GM12892 (cell line): ENCODE measurements around the gene TPPP2.
"Not testable (repeated sequence)": the region's sequence is repeated elsewhere in the genome, so short reads cannot be mapped to it uniquely, and the experiment has no call there.

Experiments
- DNase-seq: peaks from one replicate; pipeline ENCODE4 v3.0.0; 2011; ENCODE audit not compliant: insufficient read length
- FAIRE-seq: peaks from 2 replicates; lab custom pipeline; 2011; peaks lifted over from hg19 to GRCh38; lab: Jason Lieb, UNC
- POLR2A ChIP-seq: IDR thresholded peaks from 2 replicates; pipeline ENCODE4 v1.6.1; 2011; ENCODE audit warnings: low read depth, low read length, control low read depth
- POLR2AphosphoS5 ChIP-seq: IDR thresholded peaks from 2 replicates; pipeline ENCODE4 v1.6.1; 2011; ENCODE audit warnings: low read depth, low read length, control low read depth
- TAF1 ChIP-seq: IDR thresholded peaks from 2 replicates; pipeline ENCODE4 v1.6.1; 2011; ENCODE audit warnings: low read depth, mild to moderate bottlenecking, control low read depth, low read length, borderline replicate concordance

TPPP2 gene

DNA sequence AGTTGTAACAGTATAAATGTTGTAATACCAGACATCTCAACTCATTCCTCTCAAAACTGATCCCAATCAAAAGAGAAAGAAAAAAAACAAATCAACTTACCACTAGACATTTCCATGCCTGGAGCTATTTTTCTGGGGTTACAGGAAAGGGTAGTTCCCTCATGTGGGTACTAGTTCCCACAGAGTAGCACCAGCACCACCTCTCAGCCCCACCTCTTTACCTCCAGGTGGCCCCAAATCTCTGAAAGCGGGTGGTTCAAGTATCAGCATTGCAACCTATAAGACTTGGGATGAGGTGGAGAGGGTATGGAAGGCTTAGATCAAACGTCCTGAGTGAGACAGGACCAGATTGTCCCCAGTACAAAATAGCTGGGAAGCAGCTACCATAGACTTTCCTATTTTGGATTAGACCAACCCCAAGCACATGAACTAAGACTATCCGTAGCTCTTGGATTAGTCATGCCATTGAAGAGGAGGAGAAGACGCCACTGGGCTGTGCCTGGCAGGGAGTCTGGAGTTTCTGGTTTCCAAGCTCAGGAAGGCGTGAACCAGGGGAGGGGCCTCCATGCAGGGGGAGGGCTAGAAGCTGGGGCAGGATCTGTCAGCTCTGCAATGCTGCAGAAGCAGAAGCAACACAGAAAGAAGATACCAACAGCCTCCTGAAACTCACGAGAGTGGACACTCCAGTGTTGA lies 31.2 kb upstream of the TPPP2 start, which contains the start of gene SLC39A2:
Gene SLC39A2 (plus strand): TSS at position 620 of the 693 bp plus-strand sequence. CDS start 154 bp downstream, outside the sequence.
- no peak for FAIRE-seq
- no peak for DNase-seq
- TF ChIP-seq TAF1 (no peak), POLR2A (no peak), POLR2AphosphoS5 (no peak)

DNA sequence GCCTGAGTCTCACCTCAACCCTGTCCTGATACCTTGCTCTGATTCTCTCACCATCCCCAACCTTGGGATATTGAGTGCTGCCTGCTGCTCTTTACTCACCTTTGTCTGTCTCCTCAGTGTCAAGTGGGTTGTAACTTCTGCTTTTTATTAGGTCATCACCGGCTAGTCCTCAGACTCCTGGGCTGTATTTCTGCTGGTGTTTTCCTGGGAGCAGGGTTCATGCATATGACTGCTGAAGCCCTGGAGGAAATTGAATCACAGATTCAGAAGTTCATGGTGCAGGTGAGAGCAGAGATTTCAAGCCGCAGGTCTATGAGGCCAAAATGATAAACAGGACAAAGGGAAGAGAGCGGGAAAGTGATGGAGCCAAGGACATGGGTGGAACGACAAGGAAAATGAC lies 30.4 kb upstream of the TPPP2 start:
- DNase-seq (no peak), FAIRE-seq (no peak)
- TF ChIP-seq TAF1 (no peak), POLR2A (no peak), POLR2AphosphoS5 (no peak)

DNA sequence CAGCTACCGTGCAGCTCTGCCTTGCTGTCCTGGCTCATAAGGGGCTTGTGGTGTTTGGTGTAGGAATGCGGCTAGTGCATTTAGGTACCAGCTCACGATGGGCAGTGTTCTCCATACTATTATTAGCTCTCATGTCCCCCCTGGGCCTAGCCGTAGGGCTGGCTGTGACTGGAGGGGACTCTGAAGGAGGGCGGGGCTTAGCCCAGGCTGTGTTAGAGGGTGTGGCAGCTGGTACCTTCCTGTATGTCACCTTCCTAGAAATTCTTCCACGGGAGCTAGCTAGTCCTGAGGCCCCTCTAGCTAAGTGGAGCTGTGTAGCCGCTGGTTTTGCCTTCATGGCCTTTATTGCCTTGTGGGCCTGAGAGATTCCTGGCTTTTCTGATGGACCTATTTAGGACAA lies 28.8 kb upstream of the TPPP2 start:
- FAIRE-seq, result no peak
- no peak for DNase-seq
- TF ChIP-seq POLR2A (no peak), POLR2AphosphoS5 (no peak), TAF1 (no peak)

DNA sequence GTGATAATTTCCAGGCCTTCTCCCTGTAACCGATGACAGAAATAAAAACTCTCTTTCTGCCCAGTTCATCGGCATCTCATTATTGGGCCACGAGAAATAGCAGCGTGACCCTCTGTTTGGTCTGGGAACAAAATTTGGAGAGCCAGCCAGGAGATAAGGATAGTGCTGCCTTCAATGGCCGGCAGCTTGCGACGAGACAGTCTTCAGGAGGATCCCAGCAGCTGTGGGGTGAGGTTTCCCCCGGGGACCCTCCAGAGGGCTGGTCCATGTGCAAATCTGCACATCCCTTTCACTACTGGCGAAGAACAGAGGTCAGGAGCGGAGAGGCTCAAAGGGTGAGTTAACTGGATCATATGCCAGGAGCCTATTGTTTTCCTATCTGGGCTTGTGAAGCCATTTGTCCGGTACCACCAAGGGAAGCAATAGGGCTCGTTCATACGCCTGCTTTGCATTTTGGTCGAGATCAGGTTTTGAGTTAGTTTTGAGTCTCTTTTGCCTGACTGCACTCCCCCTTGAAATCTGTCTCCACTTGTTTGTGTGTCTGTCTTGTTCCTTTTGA lies 26.1 kb upstream of the TPPP2 start:
- FAIRE-seq, result no peak
- TF ChIP-seq POLR2A (no peak), TAF1 (no peak), POLR2AphosphoS5 (no peak)
- DNase-seq, result no peak

DNA sequence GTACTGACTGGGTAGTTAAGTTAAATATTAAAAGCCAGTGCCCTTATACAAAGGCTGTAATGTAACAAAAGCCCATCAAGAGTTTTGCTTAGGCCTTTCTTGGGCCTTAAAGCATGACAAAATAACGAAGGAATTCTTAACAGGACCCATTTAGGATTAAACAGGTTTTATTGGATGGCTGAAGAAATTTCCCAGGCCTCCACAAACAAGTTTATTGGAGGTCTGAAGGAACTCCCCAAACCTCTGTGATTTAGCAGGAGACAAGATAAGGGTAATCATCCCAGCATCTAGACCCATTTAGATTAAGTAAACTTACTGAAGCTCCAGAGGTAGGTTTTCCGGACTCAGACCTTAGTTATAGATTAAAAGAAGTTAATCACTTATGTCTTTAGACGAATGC lies 20.3 kb upstream of the TPPP2 start:
- not testable (repeated sequence) for FAIRE-seq, DNase-seq

DNA sequence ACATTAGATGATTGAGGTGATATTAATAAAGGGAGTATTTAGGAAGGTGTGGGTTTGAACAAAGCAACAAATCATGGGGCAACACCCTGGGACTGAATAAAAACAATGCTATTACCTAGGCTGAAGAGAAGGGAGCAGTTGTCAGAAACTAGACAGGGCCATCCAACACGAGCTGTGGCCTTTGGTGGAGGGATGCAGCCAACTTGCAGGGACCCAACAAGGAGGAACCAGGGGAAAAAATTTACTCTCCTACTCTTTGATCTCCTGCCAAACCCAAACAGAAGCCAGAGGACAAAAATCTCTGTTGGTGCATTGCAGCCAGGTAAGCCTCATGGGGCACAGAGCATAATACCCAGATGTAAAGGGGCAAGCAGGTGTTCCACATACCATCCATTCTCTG lies 18.9 kb upstream of the TPPP2 start:
- DNase-seq (no peak), FAIRE-seq (no peak)
- TF ChIP-seq TAF1 (no peak), POLR2A (no peak), POLR2AphosphoS5 (no peak)

DNA sequence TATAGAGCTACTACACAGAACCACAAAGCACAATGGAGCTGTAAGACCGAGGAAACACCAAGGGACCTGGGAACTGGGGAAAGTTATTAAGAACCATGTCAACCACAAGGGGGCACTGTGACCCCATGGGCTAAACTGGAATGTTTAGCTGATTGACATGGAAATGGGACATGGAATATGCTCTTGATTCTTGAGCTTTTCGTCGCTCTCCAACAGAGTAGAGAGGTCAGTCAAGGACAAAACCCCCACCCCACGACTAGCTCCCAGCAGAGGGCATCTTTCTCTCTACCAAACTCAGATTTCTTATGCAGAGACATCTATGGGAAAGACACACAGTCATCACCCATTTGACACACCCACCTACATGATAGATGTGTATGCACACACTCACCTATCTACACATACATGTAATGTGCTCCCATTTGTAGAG lies 15.2 kb upstream of the TPPP2 start:
- peak; percentile 63 for FAIRE-seq
- TF ChIP-seq TAF1 (no peak), POLR2AphosphoS5 (no peak)
- DNase-seq, result no peak

DNA sequence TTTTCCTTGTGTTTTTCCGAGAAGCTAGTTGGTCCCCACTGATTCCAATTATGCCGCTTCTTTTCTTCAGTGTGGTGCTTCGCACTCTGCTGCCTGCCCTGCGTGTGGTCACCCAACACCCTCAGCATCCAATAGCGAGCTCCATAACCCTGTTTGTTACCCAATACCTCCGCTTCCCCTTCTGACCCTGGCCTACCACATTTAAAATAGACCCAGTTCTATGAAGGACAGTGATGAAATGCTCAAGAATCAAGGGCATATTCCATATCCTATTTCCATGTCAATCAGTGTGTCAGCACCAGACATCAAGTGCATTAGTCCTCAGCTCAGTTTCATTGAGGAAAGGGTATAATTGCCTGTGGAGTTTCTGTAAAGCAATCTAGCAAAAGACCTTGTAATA lies 14.7 kb upstream of the TPPP2 start:
- DNase-seq (no peak), FAIRE-seq (no peak)
- TF ChIP-seq POLR2AphosphoS5, result no peak

DNA sequence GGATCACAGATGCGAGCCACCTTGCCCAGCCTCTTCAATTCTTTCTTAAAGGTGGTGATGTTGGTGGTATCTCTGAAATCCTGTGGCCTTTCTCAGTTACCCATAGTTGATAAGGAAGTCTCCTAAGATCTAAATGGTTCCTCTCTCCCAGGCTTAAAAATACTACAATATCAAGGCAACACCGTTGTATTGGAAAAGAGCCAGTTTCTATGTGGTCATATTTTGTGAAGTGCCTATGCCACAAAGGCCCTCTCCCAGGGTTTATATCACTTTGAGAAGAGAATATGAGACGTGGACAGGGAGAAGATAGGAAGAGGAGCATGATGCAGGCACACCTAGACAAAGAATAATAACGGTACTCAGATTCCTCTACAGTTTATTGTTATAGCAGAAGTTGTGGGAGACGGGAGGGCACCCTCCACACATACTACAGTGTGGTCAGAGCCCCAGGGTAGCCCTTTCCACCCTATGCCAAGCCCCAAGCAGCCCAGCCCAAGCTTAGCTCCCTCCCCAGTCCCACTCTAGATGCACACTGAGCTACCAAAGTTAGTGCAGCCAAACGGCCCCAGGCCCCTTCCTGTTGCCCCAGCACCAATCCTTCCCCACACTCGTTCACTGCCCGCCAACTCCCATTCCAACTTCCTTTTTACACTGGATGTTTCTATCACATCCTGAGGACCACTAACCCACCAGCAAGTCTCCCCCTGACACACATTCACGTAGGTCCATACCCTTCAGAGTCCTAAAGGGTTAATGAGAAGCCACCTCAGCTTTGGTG lies 13.4 kb upstream of the TPPP2 start:
- DNase-seq, result no peak
- TF ChIP-seq POLR2A, result no peak
- TF ChIP-seq POLR2AphosphoS5, result no peak
- TF ChIP-seq TAF1, result no peak
- no peak for FAIRE-seq

DNA sequence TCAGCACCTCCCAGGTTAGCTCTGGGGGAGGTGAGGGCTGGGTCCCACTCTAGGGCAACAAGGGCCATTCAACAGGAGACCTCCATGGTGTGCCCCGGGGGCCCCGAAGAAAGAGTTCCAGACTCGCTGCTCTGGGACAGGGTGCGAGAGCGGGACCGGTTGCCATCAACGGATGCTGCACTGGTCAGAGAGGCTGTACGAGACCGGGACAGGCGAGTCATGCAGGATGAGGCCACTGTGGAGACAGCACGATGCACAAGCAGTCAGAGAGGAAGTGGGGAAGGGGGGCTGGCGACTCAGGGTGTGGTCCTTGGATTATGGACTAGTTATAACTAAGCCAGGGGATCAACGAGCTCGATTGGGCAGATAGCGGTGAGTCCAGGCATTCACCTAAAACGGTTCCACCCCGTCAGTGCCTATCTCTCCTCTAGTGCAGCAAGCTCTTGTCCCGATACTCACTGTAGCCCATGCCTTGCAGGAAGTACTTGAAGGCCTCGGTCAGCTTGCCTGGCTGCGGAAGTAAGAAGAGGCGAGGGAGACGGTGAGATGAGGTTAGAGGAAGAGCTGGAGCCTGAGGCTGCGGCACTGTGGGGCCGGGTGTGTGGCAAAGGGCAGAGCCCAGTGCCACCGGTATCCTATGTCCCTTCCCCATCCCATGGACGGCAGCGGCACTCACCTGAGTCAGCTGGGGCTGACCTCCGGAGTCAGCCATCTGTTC lies 12.3 kb upstream of the TPPP2 start:
- FAIRE-seq (no peak), DNase-seq (no peak)
- no peak for TF ChIP-seq TAF1
- TF ChIP-seq POLR2A, result no peak
- TF ChIP-seq POLR2AphosphoS5, result no peak

DNA sequence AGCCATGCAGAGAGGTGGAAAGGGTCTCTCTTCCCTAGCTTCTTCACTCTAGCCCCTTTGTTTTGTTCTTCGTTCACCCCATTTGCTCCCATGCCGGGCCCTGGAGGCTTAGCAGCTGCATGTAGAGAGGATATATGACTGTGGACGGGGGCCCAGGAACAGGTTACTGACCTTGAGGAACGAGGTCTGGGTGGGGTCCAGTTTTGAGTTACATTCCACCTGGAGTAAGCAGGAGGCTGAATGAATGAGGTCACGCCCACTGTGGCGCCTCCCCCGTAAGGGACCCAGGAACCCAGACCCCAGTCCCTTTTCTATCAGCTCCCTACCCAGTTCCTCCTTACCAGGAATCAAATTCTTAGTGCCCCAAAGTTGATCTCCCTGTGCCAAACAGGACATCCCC lies 11.7 kb upstream of the TPPP2 start:
- no peak for TF ChIP-seq TAF1
- TF ChIP-seq POLR2A, result no peak
- TF ChIP-seq POLR2AphosphoS5, result no peak
- no peak for FAIRE-seq
- no peak for DNase-seq

DNA sequence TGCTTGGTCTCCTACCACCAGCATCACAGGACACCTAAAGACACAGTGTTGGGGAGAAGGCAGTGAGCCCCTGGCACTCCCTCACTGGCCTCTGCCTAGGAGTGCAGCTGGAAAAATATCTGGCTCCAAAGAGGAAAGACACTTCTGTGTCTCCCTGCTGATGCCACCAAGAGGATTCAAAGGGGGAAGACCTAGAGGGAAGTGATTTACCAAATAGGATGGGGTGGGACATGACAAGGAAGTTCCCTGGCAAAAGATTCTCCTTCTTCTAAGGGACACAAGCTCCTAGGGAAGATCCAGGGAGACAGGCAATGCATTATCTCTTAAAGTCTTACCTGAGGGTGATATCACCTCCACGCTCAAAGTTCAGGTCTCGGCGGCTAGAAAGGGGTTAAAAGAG lies 11.2 kb upstream of the TPPP2 start:
- TF ChIP-seq POLR2AphosphoS5 (no peak), TAF1 (no peak), POLR2A (no peak)
- DNase-seq (no peak), FAIRE-seq (no peak)
